Liver (tissue), 9 donors: ENCODE results near the gene IQSEC1. TPM values are rescaled to one million over a fixed set of nuclear protein-coding genes. Genes with fewer than 3 reads are reported as not detected.

ENCODE experiments used
- DNase-seq: peaks from one replicate; pipeline ENCODE4 v3.0.0-alpha.2; 2017; ENCODE audit warnings: low spot score
- H3K27ac ChIP-seq, 2 donors: one replicate each; pipeline ENCODE4 v1.7.0; 2013; ENCODE audit warnings: inconsistent platforms in 2 of 2, low read length in 2 of 2, control low read depth in 1 of 2, low read depth in 1 of 2, mild to moderate bottlenecking in 1 of 2
- H3K27me3 ChIP-seq, 4 donors: one replicate each; pipeline versions ENCODE4 v1.6.1 to v1.7.0; 2013; ENCODE audit warnings: low read length in 3 of 4, inconsistent platforms in 1 of 4, mild to moderate bottlenecking in 1 of 4, moderate library complexity in 1 of 4; ENCODE audit not compliant: control insufficient read depth in 4 of 4, insufficient read depth in 4 of 4
- H3K36me3 ChIP-seq, 4 donors: one replicate each; pipeline versions ENCODE4 v1.6.1 to v1.7.0; 2013; ENCODE audit warnings: low read length in 3 of 4, mild to moderate bottlenecking in 3 of 4, low read depth in 1 of 4, moderate library complexity in 1 of 4; ENCODE audit not compliant: control insufficient read depth in 4 of 4, insufficient read depth in 3 of 4
- H3K4me1 ChIP-seq, 4 donors: one replicate each; pipeline versions ENCODE4 v1.6.1 to v1.7.0; 2013; ENCODE audit warnings: low read length in 3 of 4, mild to moderate bottlenecking in 3 of 4, moderate library complexity in 1 of 4; ENCODE audit not compliant: control insufficient read depth in 4 of 4, insufficient read depth in 4 of 4
- H3K4me3 ChIP-seq, 3 donors: one replicate each; pipeline versions ENCODE4 v1.6.1 to v1.7.0; 2013; ENCODE audit warnings: low read length in 3 of 3, control low read depth in 1 of 3, low read depth in 1 of 3, mild to moderate bottlenecking in 1 of 3
- H3K9ac ChIP-seq, 2 donors: one replicate each; pipeline ENCODE4 v1.7.0; 2013; ENCODE audit warnings: low read length in 2 of 2, mild to moderate bottlenecking in 2 of 2, moderate library complexity in 2 of 2, control low read depth in 1 of 2, low read depth in 1 of 2
- H3K9me3 ChIP-seq, 4 donors: one replicate each; pipeline versions ENCODE4 v1.6.1 to v1.7.0; 2013; ENCODE audit warnings: low read length in 3 of 4; ENCODE audit not compliant: control insufficient read depth in 4 of 4
- ATF3 ChIP-seq: IDR thresholded peaks from 2 replicates; pipeline ENCODE4 v1.6.1; 2016; ENCODE audit warnings: antibody characterized with exemption
- CTCF ChIP-seq: fragments of 150-350 bp; IDR thresholded peaks from 2 replicates; pipeline ENCODE4 v1.5.1; 2017; ENCODE audit warnings: improper control_type of control experiment, low read depth, low read length; ENCODE audit not compliant: missing input control
- EGR1 ChIP-seq, 2 donors: IDR thresholded peaks; 2 replicates each; pipeline ENCODE4 v1.6.1; 2016 to 2018; ENCODE audit warnings: antibody characterized with exemption in 2 of 2, low read depth in 2 of 2
- FOXA1 ChIP-seq: IDR thresholded peaks from 2 replicates; pipeline ENCODE4 v1.6.1; 2016; ENCODE audit warnings: antibody characterized with exemption
- HNF4A ChIP-seq, 2 donors: conservative IDR thresholded peaks; 2 replicates each; pipeline ENCODE4 v1.6.1; 2016; ENCODE audit warnings: antibody characterized with exemption in 2 of 2, mild to moderate bottlenecking in 2 of 2
- HNF4G ChIP-seq: IDR thresholded peaks from 2 replicates; pipeline ENCODE4 v1.6.1; 2016; ENCODE audit warnings: antibody characterized with exemption
- JUND ChIP-seq, 2 donors: IDR thresholded peaks; 2 replicates each; pipeline ENCODE4 v1.6.1; 2016; ENCODE audit warnings: antibody characterized with exemption in 2 of 2
- NR2F2 ChIP-seq: IDR thresholded peaks from 2 replicates; pipeline ENCODE4 v1.6.1; 2016; ENCODE audit warnings: antibody characterized with exemption
- REST ChIP-seq: IDR thresholded peaks from 2 replicates; pipeline ENCODE4 v1.6.1; 2016; ENCODE audit warnings: antibody characterized with exemption, mild to moderate bottlenecking
- RXRA ChIP-seq, 2 donors: IDR thresholded peaks; 2 replicates each; pipeline ENCODE4 v1.6.1; 2017 to 2018; ENCODE audit warnings: antibody characterized with exemption in 2 of 2, mild to moderate bottlenecking in 1 of 2
- SP1 ChIP-seq: IDR thresholded peaks from 2 replicates; pipeline ENCODE4 v1.6.1; 2018; ENCODE audit warnings: antibody characterized with exemption, mild to moderate bottlenecking
- TAF1 ChIP-seq: conservative IDR thresholded peaks from 2 replicates; pipeline ENCODE4 v1.6.1; 2016; ENCODE audit warnings: antibody characterized with exemption, mild to moderate bottlenecking
- YY1 ChIP-seq: IDR thresholded peaks from 2 replicates; pipeline ENCODE4 v1.6.1; 2016; ENCODE audit warnings: antibody characterized with exemption, mild to moderate bottlenecking
- WGBS: extraction: QIAGEN DNeasy Blood & Tissue Kit; methylation state at CpG from one replicate; pipeline ENCODE4 v1.1.7; 2013; 5-methylcytosine and 5-hydroxymethylcytosine counted together
- polyA plus RNA-seq, 2 donors: library from polyadenylated mRNA; stranded (reverse) in 1 of 2; unstranded in 1 of 2; fragments of 200-250 nt in 1 of 2; fragments of >200 nt in 1 of 2; fragmentation: Nextera tagmentation in 1 of 2; extraction: Ambion mirVana in 1 of 2; gene quantifications; one replicate each; pipeline versions ENCODE4 v1.2.1 to v1.2.3, GENCODE V29; 2013 to 2015
- total RNA-seq, 2 donors: library from RNA; depleted of rRNA; stranded (reverse); fragments of >200 nt; gene quantifications; one replicate each; pipeline ENCODE4 v1.2.3, GENCODE V29; 2014
- donor health status: healthy.
- donor health status: healthy.
- donor health status: healthy.
- donor health status: healthy.
- donor health status: healthy.

IQSEC1 gene
- total and polyA plus RNA-seq, 4 donors, result 12.7 to 56.0 (median 36.2) TPM

- 92% methylated on average over 8 of the region's 8 CpGs for WGBS
- Histone ChIP-seq H3K9me3 (no peaks in the 10 kb centered on the region), H3K36me3 (no peaks in the 10 kb centered on the region), H3K4me3 (no peak overlapping the region), H3K4me1 (peaks cover 6 to 18% (median 13%) of the 10 kb centered on the region in 4 donors), H3K27me3 (no peaks in the 10 kb centered on the region), H3K27ac (no peak overlapping the region), H3K9ac (no peak overlapping the region)
- no peak for DNase-seq
- no peak for TF ChIP-seq CTCF
- TF ChIP-seq TAF1, result no peak
- TF ChIP-seq JUND (IDR thresholded peaks at IDR 0.05), result no peak
- TF ChIP-seq SP1, result no peak
- no peak for TF ChIP-seq RXRA (IDR thresholded peaks at IDR 0.05)
- TF ChIP-seq YY1, result no peak
- no peak for TF ChIP-seq HNF4G
- no peak for TF ChIP-seq REST
- no peak for TF ChIP-seq ATF3
- TF ChIP-seq EGR1 (IDR thresholded peaks at IDR 0.05; ENCODE audit: low read depth in 2 of 2), result no peak
- TF ChIP-seq HNF4A (conservative IDR thresholded peaks at IDR 0.05), result no peak
- TF ChIP-seq FOXA1, result no peak
These were observed 42.3 kb upstream of the IQSEC1 start for GRCh38 chr3:13115576-13115910.

GRCh38 chr3:13114811-13115575, 41.8 kb upstream of the IQSEC1 start:
- DNase-seq, result no peak

More at GRCh38 chr3:13114811-13115575, 41.8 kb upstream of the IQSEC1 start:
- Histone ChIP-seq H3K36me3 (no peaks in the 10 kb centered on the region), H3K9ac (no peak overlapping the region), H3K27ac (no peak overlapping the region), H3K9me3 (no peaks in the 10 kb centered on the region), H3K4me1 (peaks cover 6 to 18% (median 13%) of the 10 kb centered on the region in 4 donors), H3K27me3 (no peaks in the 10 kb centered on the region), H3K4me3 (no peak overlapping the region)
- WGBS, result 82% methylated on average over 14 of the region's 14 CpGs
- TF ChIP-seq NR2F2 (no peak), SP1 (no peak)
